Measurements from ENCODE around the gene ZFP36L1.

The ZFP36L1 gene

DNA sequence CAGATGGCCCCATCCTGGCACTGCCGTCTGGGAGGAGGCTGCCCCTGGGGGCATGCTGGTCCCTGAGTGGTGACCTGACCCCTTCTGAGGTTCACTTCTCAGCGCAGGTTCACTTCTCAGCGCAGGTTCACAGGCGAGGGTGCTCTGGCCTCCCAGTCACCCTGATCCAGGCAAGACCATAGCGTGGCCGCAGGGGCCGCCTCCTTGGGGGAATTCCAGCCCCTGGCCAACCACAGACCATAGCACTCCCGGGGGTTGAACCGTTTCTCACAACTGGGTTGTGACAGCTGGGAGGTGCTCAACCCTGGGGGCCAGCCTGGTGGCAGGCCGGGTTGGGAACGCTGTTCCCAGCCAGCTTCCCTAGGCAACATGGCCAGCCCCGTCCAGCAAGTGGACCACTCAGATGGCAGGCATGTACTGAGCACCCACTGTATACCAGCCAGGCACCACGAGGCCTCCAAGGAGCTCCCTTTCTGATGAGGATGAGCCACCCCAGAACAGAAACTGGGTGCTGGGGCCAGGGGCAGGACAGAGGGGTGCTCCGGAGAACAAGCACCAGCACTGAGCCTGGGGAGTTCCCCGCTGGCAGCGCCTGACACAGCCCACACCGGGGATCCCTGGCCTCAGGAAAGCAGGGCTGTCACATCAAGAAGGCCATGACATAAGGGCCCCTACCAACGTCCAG lies 28.3 kb upstream of the ZFP36L1 start:
- no peak for TF ChIP-seq EZH2phosphoT487 (IDR thresholded peaks at IDR 0.05; ENCODE audit: borderline replicate concordance)
- TF ChIP-seq, protein P1, sequence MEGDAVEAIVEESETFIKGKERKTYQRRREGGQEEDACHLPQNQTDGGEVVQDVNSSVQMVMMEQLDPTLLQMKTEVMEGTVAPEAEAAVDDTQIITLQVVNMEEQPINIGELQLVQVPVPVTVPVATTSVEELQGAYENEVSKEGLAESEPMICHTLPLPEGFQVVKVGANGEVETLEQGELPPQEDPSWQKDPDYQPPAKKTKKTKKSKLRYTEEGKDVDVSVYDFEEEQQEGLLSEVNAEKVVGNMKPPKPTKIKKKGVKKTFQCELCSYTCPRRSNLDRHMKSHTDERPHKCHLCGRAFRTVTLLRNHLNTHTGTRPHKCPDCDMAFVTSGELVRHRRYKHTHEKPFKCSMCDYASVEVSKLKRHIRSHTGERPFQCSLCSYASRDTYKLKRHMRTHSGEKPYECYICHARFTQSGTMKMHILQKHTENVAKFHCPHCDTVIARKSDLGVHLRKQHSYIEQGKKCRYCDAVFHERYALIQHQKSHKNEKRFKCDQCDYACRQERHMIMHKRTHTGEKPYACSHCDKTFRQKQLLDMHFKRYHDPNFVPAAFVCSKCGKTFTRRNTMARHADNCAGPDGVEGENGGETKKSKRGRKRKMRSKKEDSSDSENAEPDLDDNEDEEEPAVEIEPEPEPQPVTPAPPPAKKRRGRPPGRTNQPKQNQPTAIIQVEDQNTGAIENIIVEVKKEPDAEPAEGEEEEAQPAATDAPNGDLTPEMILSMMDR (conservative IDR thresholded peaks at IDR 0.05; ENCODE audit: low read length) = no peak
- H4K20me1 ChIP-seq (ENCODE audit: insufficient read depth, low read length, poor library complexity, severe bottlenecking) = no peaks in the 10 kb centered on the region
- peaks cover 40% of the 10 kb centered on the region for H3K4me1 ChIP-seq (ENCODE audit: insufficient read depth, low read length, poor library complexity, severe bottlenecking)
- no peaks in the 10 kb centered on the region for H3F3A ChIP-seq (ENCODE audit: low read depth)
- no peaks in the 10 kb centered on the region for H3K9me2 ChIP-seq (replicated peaks; ENCODE audit: low read depth, low read length)
- no peak overlapping the region for H3K9ac ChIP-seq (ENCODE audit: low read depth, low read length, poor library complexity, severe bottlenecking)
- no peak overlapping the region for H3K4me3 ChIP-seq (ENCODE audit: low read length, poor library complexity, severe bottlenecking)
- no peaks in the 10 kb centered on the region for H3K9me3 ChIP-seq (ENCODE audit: insufficient read depth, low read depth, low read length)
- peaks cover 4% of the 10 kb centered on the region; the same call in 1 of the 2 replicates for H3K79me2 ChIP-seq (ENCODE audit: insufficient read depth, low read length)
- peak overlapping the region; percentile 20 for H3K4me2 ChIP-seq (ENCODE audit: low read depth, low read length, poor library complexity, severe bottlenecking)
- H2AFZ ChIP-seq (ENCODE audit: low read length) = no peak overlapping the region
- H3K36me3 ChIP-seq (ENCODE audit: insufficient read depth, low read length) = no peaks in the 10 kb centered on the region
- no peaks in the 10 kb centered on the region for H3K27me3 ChIP-seq (ENCODE audit: insufficient read depth, low read length, poor library complexity, severe bottlenecking)

DNA sequence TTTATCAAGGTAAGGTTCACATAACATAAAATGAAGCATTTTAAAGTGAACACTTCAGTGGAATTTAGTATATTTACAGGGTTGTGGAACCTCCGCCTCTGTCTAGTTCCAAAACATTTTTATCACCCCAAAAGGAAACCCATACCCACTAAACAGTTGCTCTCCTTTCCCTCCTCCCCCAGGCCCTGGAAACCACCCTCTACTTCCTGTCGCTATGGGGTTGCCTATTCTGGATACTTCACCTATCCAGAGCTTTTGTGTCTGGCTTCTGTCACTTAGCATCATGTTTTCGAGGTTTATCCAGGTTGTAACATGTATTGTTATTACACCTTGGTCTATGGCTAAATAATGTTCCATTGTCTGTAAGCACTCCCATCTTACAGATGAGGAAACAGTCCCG lies 27.7 kb upstream of the ZFP36L1 start:
- H3K36me3 ChIP-seq (ENCODE audit: insufficient read depth, low read length) = no peaks in the 10 kb centered on the region
- H2AFZ ChIP-seq (ENCODE audit: low read length) = 0 out of 2 replicates have a peak overlapping the region, but pooled peaks have one; percentile 13
- H3K9me3 ChIP-seq (ENCODE audit: insufficient read depth, low read depth, low read length) = no peaks in the 10 kb centered on the region
- no peak overlapping the region for H3K4me3 ChIP-seq (ENCODE audit: low read length, poor library complexity, severe bottlenecking)
- H3K4me1 ChIP-seq (ENCODE audit: insufficient read depth, low read length, poor library complexity, severe bottlenecking) = peaks cover 46% of the 10 kb centered on the region
- H3F3A ChIP-seq (ENCODE audit: low read depth) = no peaks in the 10 kb centered on the region
- H3K4me2 ChIP-seq (ENCODE audit: low read depth, low read length, poor library complexity, severe bottlenecking) = peak overlapping the region; percentile 20
- H4K20me1 ChIP-seq (ENCODE audit: insufficient read depth, low read length, poor library complexity, severe bottlenecking) = no peaks in the 10 kb centered on the region
- H3K79me2 ChIP-seq (ENCODE audit: insufficient read depth, low read length) = peaks cover 10% of the 10 kb centered on the region; the same call in 1 of the 2 replicates
- H3K9me2 ChIP-seq (replicated peaks; ENCODE audit: low read depth, low read length) = no peaks in the 10 kb centered on the region
- TF ChIP-seq EZH2phosphoT487 (IDR thresholded peaks at IDR 0.05; ENCODE audit: borderline replicate concordance) = no peak
- TF ChIP-seq, protein P1 (conservative IDR thresholded peaks at IDR 0.05; ENCODE audit: low read length) = no peak
- no peaks in the 10 kb centered on the region for H3K27me3 ChIP-seq (ENCODE audit: insufficient read depth, low read length, poor library complexity, severe bottlenecking)
- H3K9ac ChIP-seq (ENCODE audit: low read depth, low read length, poor library complexity, severe bottlenecking) = no peak overlapping the region

DNA sequence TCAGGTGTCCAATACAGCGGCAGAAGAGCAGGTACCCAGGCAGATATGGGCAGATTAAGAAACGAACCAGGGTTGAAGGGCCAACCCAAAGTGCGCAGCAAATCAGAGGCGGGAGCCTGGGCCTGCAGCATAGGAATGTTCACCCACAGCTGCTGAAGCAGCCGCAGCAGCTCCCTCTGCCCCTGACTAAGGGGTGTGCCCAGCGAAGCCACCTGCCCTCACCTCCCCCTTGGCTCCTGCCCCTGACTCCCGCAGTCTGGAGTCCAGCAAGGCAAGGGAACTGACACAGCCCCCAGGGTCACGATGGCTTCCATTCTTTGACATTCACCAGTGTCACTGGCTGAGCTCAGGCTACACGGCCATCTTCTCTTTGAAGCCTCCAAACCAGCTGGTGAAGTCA lies 27.3 kb upstream of the ZFP36L1 start:
- H3F3A ChIP-seq (ENCODE audit: low read depth) = peaks cover under 1% of the 10 kb centered on the region; the same call in 1 of the 2 replicates
- H3K4me2 ChIP-seq (ENCODE audit: low read depth, low read length, poor library complexity, severe bottlenecking) = peak overlapping the region; percentile 20
- no peaks in the 10 kb centered on the region for H3K9me2 ChIP-seq (replicated peaks; ENCODE audit: low read depth, low read length)
- H3K4me3 ChIP-seq (ENCODE audit: low read length, poor library complexity, severe bottlenecking) = no peak overlapping the region
- no peak overlapping the region for H3K9ac ChIP-seq (ENCODE audit: low read depth, low read length, poor library complexity, severe bottlenecking)
- no peaks in the 10 kb centered on the region for H3K27me3 ChIP-seq (ENCODE audit: insufficient read depth, low read length, poor library complexity, severe bottlenecking)
- H3K79me2 ChIP-seq (ENCODE audit: insufficient read depth, low read length) = peaks cover 10% of the 10 kb centered on the region; the same call in 1 of the 2 replicates
- H4K20me1 ChIP-seq (ENCODE audit: insufficient read depth, low read length, poor library complexity, severe bottlenecking) = no peaks in the 10 kb centered on the region
- peaks cover 50% of the 10 kb centered on the region for H3K4me1 ChIP-seq (ENCODE audit: insufficient read depth, low read length, poor library complexity, severe bottlenecking)
- TF ChIP-seq, protein P1 (conservative IDR thresholded peaks at IDR 0.05; ENCODE audit: low read length) = no peak
- TF ChIP-seq EZH2phosphoT487 (IDR thresholded peaks at IDR 0.05; ENCODE audit: borderline replicate concordance) = no peak
- 0 out of 2 replicates have a peak overlapping the region, but pooled peaks have one; percentile 13 for H2AFZ ChIP-seq (ENCODE audit: low read length)
- H3K36me3 ChIP-seq (ENCODE audit: insufficient read depth, low read length) = no peaks in the 10 kb centered on the region
- H3K9me3 ChIP-seq (ENCODE audit: insufficient read depth, low read depth, low read length) = no peaks in the 10 kb centered on the region

All from Loucy (cell line).